IPS-NIHi11 (cell line): ENCODE results near the gene GULP1.
"Not testable (repeated sequence)": the region's sequence is repeated elsewhere in the genome, so short reads cannot be mapped to it uniquely, and the experiment has no call there.

Experiments
- DNase-seq: peaks from one replicate; pipeline ENCODE4 v3.0.0; 2012; ENCODE audit warnings: mixed read lengths, low spot score

The GULP1 gene

DNA sequence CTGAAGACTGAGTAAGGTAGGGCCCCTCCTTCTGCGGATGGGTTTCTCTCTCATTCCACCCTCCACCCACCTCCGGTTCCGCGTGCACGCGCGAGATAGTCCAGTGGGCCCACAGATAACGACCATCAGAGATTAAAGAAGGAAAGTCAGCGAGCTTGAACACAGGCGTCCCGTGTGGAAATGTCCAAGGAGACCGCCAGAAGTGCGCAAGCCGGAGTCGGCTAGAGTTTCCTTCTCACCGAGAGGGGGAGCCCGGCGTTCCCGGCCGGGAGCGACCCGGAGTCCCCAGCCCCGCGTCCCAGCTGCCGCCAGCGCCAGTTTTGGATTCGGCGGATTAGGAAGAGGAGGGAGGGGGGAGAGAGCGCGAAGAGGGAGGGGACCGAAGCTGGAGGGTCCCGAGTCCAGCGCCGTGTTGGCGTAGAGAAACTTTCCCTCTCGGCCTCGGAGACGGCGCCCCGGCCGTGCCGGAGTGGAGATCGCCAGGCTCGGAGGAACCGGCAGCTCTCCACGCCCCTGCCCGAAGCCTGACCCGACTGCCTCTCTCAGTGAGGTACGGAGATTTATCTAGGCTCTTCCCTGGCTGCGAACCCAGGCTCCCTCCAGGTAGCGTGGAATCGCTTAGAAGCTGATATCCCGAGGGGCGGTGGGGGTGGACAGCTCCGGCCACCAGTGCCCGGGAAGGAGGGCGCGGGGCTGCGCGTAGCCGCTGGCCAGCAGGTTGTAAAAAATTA is at the start of gene GULP1:
TSS of gene GULP1 (plus strand) at position 258 of the 731 bp plus-strand sequence. CDS start 185,829 bp downstream, outside the sequence.
- DNase-seq, result peak; percentile 77

DNA sequence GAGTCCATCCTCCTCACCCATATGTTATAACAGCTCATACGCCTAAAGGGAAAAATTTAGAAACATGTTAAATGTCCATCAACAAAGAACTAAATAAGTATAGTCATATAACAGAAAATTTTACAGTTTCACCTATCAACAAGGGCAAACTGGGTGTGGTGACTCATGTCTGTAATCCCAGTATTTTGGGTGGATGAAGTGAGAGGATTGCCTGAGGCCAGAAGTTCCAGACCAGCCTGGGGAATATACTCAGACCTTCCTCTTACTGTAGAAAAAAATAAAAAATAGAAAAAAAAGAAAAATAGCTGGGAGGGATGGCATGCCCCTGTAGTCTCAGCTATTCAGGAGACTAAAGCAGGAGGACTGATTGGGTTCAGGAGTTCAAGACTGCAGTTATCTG is 48.3 kb upstream of the GULP1 start:
- no peak for DNase-seq

DNA sequence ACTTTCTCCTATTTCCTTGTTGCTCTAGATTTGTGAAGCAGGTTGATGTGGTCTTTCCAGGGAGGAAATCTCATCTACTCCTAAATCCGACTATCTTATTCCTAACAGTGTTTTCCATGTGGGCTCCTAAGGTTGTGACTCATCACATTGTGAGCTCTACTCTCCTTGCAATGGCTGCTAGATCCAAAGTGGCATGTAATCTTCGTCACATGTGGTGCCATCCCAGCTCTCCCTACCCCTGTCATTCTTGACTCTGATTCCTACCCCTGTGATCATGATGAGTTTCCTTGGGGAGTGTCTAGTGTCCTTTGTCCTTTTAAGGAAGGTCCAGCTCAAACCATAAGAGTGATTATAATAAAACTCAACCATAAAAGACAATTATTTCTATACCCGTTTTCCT is 47.3 kb upstream of the GULP1 start:
- no peak for DNase-seq

DNA sequence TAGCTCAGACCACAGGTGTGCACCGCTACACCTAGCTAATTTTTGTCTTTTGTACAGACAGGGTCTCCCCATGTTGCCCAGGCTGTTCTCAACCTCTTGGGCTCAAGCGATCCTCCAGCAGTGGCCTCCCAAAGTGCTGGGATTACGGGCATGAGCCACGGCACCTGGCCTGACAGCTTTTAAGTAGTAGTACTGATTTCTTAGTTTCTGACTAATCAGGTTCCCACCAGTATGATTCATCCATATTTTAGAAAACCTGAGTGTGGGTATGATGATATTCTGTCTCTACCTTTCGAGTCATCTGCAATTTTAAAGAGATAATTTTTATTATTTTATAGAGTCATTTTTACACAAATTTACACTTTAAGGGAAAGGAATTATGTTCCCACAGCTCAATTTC is 46.4 kb upstream of the GULP1 start:
- no peak for DNase-seq

DNA sequence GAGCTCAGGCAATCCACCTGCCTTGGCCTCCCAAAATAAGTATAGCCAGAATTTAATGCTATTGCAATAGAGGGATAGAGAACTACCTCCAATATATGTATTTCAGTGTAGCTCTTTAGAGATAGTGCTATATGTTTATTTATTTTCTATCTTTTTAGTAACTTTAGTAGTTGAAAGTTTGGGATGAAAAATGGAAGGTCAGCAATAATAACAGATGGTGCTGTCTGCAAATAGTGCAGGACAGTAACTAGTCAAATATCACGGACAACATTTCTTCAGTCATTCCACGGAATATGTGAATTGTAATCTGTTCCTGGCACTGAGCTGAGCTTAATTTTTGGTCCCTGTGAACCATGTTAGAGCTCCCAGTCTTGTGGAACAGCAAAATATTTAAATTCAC is 43.2 kb upstream of the GULP1 start:
- DNase-seq, result no peak

DNA sequence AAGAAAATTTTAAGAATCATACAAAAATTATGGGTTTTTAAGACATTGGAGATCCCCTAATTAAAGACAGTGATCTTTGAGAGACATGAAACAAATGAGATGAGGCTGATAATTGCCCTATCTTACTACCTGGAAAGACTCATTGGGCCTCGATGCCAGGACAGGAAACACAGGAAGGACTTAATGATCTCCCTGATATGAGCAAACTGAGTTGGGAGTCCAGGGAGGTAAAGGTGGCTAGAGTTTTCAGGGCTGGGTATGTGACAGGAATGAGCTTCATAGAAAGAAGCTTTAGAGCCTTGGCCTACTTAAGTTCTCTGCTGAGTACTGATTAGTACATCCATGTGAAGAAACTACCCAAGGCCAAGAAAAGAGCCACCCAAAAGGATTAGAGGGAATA is 40.6 kb upstream of the GULP1 start:
- no peak for DNase-seq

GRCh38 chr2:188256420-188256819 is 35.3 kb upstream of the GULP1 start:
- no peak for DNase-seq

DNA sequence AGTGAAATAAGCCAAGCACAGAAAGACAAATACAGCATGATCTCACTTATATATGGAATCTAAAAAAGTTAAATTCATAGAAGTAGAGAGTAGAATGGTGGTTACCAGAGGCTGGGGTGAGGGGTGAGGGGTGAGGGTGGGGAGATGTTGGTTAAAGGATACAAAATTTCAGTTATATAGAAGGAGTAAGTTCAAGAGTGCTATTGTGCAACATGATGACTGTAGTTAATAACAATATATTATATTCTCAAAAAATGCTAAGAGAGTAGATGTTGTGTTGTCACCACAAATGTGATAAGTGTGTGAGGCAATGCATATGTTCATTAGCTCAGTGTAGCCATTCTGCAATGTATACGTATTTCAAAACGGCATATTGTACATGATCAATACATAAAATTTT is 26.4 kb upstream of the GULP1 start:
- DNase-seq, result no peak

DNA sequence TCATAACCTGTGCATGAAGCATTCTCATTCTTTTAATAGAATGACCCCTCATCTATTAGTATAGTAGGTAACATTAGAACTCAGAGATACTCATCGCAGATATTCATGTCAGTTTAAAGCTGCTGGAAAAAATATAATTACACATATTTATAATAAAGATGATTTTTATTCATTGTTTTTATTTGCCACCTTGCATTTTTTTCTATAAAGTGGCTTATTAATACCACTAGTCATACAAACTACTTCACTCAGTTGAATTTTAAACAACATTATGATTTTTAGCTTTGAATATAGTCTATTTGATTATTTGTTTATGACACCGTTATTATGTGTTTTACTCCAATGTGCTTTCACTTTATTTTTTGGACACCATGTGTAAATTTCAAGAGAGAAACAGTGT is 23.9 kb upstream of the GULP1 start:
- no peak for DNase-seq

- DNase-seq, result no peak
Observed at GRCh38 chr2:188269004-188269403, 22.7 kb upstream of the GULP1 start.

- no peak for DNase-seq
Observed at GRCh38 chr2:188272121-188272520, 19.6 kb upstream of the GULP1 start.

DNA sequence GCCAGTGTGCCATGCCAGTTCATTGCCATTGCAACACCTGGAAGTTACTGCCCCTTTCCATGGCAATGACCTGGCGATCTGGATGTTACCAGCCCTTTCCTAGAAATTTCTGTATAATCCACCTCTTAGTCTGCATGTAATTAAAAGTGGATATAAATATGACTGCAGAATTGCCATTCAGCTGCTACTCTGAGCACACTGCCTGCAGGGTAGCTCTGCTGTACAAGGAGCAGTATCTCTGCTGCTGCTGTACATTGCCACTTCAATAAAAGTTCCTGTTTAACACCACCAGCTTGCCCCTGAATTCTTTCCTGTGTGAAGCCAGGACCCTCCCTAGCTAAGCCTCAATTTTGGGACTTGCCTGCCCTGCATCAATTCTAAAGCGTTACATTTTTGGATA is 17.4 kb upstream of the GULP1 start:
- DNase-seq, result no peak

DNA sequence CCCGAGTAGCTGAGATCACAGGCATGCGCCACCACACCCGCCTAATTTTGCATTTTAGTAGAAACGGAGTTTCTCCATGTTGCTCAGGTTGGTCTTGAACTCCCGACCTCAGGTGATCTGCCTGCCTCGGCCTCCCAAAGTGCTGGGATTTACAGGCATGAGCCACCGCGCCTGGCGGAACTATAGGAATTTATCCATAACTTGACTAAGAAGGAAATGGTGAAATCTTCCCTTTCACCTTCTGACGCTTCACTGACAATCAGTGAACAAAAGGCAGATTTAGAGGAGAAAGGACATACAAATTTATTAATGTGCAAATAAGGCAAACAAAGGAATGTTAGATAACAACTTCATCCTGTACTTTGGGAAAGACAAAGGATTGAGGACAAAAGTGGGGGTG is 15.4 kb upstream of the GULP1 start:
- no peak for DNase-seq

DNA sequence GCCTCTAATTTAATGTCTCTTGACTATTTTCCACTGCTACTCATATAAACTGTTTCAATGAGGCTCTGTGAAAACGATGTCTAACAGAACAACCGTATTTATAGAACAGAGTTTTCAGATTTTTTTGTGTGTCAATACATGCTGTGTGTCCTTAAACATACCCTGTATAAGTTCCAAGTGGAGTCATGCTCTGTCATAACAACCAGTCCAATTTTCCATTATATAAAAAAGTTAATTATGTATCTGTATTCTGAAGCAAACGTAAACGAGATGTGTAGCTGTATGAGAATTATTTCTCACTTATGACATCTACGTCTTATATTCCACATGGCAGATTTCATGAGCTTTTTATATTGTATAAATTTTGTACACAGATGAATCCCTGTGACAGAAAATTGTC is 13.9 kb upstream of the GULP1 start:
- no peak for DNase-seq

DNA sequence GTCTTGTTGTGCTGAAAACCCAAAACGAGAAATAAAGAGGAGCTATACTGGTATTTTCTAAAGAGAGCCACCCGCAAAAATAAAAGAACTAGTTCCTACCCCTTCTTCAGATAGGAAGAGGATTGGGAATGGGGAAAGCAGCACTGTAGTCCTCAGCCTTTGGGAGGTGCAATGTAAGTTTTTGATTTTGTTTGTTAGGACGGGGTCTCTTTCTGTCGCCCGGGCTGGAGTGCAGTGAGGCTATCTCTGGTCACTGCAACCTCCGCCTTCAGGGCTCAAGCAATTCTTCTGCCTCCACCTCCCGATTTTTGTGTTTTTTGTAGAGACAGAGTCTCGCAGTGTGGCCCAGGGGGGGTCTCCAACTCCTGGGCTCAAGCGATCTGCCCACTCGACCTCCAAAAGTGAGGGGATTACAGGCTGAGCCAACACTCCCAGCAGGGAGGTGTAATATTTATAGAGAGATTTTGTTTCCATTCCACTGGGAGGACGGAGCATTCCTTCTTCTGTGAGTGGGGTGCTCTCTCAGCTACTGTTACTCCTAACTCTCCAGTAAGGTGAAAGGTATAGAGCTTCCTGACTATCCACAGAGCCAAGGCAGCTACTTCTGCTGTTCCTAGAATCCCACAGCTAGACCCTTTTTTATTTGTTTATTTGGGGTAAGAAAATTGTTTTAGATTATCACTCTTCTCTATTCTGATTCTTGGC is 13.1 kb upstream of the GULP1 start:
- no peak for DNase-seq

GRCh38 chr2:188279093-188279445 is 12.6 kb upstream of the GULP1 start:
- no peak for DNase-seq

- no peak for DNase-seq
Observed at GRCh38 chr2:188280811-188281222, 10.9 kb upstream of the GULP1 start.

DNA sequence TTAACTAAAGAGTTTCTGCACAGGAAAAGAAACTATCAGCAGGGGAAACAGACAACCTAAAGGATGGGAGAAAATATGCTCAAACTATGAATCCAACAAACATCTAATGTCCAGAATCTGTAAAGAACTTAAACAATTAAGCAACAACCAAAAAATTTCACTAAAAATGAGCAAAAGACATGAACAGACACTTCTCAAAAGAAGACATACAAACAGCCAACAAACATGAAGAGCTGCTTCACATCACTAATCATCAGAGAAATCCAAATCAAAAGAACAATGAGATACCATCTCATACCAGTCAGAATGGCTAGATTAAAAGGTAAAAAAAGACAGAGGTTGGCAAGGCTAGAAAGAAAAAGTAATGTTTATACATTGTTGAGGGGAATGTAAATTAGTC is 8.8 kb upstream of the GULP1 start:
- no peak for DNase-seq

DNA sequence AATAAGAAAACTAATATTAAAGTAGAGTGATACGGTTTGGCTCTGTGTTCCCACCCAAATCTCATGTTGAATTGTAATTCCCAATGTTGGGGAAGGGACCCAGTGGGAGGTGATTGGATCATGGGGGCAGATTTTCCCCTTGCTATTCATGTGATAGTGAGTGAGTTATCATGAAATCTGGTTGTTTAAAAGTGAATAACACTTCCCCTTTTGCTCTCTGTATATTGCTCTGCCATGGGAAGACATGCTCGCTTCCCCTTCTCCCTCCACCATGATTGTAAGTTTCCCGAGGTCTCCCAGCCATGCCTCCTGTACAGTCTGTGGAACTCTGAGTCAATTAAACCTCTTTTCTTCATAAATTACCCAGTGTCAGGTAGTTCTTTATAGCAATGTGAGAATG is 7.4 kb upstream of the GULP1 start:
- not testable (repeated sequence) for DNase-seq

GRCh38 chr2:188285049-188285448 is 6.6 kb upstream of the GULP1 start:
- no peak for DNase-seq

DNA sequence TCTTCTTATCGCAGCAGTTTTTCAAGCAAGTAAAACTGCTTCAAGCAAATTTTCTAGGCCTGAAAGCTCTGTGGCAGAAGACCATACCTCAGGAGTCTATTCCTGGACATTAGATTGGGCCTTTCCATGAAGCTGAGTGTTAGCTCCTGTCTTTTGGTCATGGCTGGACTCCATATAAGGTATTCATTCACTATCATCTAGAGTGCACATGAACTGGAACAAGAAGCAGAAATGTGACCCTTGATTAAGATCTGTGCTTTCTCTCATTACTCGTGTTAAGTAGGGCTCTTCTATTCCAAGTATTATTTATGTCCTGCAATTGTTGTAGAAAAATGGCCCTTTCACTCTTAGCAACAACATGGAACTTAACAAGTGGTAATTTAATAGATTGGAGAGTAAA is 5.9 kb upstream of the GULP1 start:
- DNase-seq, result no peak

- DNase-seq, result no peak
Observed at GRCh38 chr2:188291142-188291616, 495 bp upstream of the GULP1 start.

DNA sequence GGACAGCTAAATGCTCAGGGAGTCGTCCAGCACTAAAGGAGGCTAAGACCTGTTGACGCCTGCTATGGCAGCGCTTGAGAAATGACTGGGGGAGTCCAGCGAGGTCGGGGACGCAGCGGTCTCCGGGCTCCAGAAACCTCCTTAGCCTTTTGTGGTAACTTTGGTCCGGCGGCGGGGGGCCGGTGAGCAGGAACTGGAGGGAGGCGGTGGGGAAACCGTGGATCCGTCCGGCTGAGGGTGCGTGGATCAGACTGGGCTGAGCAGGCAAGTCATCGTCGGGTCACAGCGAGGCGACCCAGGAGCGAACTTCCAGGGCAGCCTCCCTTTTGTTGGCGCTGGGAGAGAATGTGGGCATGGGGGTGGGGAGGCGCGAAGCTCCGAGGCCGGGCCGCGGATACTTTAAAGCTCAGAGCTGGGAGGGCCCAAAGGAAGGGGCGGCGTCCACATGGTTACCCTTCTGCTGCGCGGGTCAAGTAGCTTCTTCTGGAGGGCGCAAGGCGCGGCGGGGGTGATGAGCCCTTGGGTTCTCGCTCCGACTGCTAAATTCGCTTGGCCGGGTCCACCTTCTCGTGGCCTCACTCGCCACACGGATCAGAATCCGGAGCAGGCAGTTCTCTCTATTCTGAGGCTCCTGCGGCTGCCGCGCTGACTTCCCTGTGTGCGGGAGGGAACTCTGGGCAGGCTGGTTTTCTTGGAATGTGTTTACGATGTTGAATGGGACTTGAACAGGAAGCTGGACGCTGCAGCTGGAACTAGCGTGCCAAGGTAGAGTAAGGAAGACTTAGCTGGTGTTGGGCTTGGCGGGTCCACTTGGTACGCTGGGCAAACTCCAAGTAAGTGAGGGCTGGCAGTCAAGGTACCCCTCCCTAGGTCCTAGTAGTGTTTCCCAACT is 920 bp downstream of the GULP1 start:
- peak; percentile 71 for DNase-seq
